Esophagus squamous epithelium (tissue), 5 donors: ENCODE measurements around the gene GSTM2. TPM values are rescaled to one million over a fixed set of nuclear protein-coding genes. Genes with fewer than 3 reads are reported as not detected.
A peak's percentile ranks its signal among the peaks of the same experiment; 100 is the strongest.

Source experiments
- DNase-seq: peaks from one replicate; lab custom pipeline; 2025; lab: John Stamatoyannopoulos, UW
- H3K27ac ChIP-seq, 4 donors: fragments of 200-600 bp; sonication (generic); one replicate each; pipeline ENCODE4 v1.5.1; 2016 to 2019; ENCODE audit warnings: mild to moderate bottlenecking in 1 of 4
- H3K27me3 ChIP-seq, 4 donors: fragments of 200-600 bp; sonication (generic); 1 replicate in 3 of 4; 2 replicates in 1 of 4; pipeline versions ENCODE4 v1.5.1 to v1.6.0; 2017 to 2021; ENCODE audit warnings: antibody characterized with exemption in 1 of 4
- H3K36me3 ChIP-seq, 3 donors: fragments of 200-600 bp; sonication (generic); one replicate each; pipeline ENCODE4 v1.5.1; 2016 to 2019
- H3K4me1 ChIP-seq, 3 donors: fragments of 200-600 bp; sonication (generic); one replicate each; pipeline ENCODE4 v1.5.1; 2017 to 2019
- H3K4me3 ChIP-seq, 4 donors: fragments of 200-600 bp; sonication (generic); 1 replicate in 3 of 4; 2 replicates in 1 of 4; pipeline ENCODE4 v1.5.1; 2016 to 2019; ENCODE audit warnings: mild to moderate bottlenecking in 2 of 4, moderate library complexity in 1 of 4
- H3K9me3 ChIP-seq, 3 donors: fragments of 200-600 bp; sonication (generic); one replicate each; pipeline ENCODE4 v1.5.1; 2016 to 2019
- CTCF ChIP-seq, 6 experiments: fragments of 450-650 bp in 4 of 6; fragments of 200-600 bp in 2 of 6; sonication (generic) in 2 of 6; IDR thresholded peaks; one replicate each; pipeline ENCODE4 v1.5.1; 2016 to 2019; ENCODE audit warnings: antibody characterized with exemption in 6 of 6, mild to moderate bottlenecking in 4 of 6, moderate library complexity in 4 of 6
- POLR2A ChIP-seq, 4 donors: fragments of 450-650 bp; IDR thresholded peaks; one replicate each; pipeline ENCODE4 v1.6.1; 2017; ENCODE audit warnings: antibody characterized with exemption in 4 of 4, mild to moderate bottlenecking in 4 of 4, moderate library complexity in 3 of 4
- WGBS, 2 donors: methylation state at CpG; one replicate each; pipeline ENCODE4 v1.1.5; 2018; 5-methylcytosine and 5-hydroxymethylcytosine counted together
- intact Hi-C: fragments of 100-400 bp; cut with DNase I; formaldehyde crosslinking; loops from one replicate; pipeline ENCODE4 v1.15.0; 2022
- total RNA-seq, 4 donors: library from RNA; depleted of rRNA; stranded (reverse); fragments of >200 nt; gene quantifications; one replicate each; pipeline ENCODE4 v1.1.0, GENCODE V29; 2016
- donor health status: DM: yes; HTN: yes; CAD: no.

GSTM2 gene
- total RNA-seq: 10 to 100 TPM; 17.8 to 87.9 (median 46.2) TPM

- Histone ChIP-seq H3K27ac (peak within 1 kb of the TSS; percentile 9 to 68 (median 66)), H3K36me3 (peaks cover 0 to 24% (median 0%) of the 10 kb centered on the region in 3 donors), H3K4me1 (peaks cover 12 to 22% (median 14%) of the 10 kb centered on the region in 3 donors), H3K9me3 (no peaks in the 10 kb centered on the region), H3K4me3 (peak within 1 kb of the TSS; percentile 39 to 79 (median 60)), H3K27me3 (no peaks in the 10 kb centered on the region)
- WGBS, 2 donors: 23 to 27% methylated on average over 9 of the region's 22 CpGs
- TF ChIP-seq POLR2A (IDR thresholded peaks at IDR 0.05) (peak in 1 of 4 donors; percentile 40), CTCF (IDR thresholded peaks at IDR 0.05) (no peak)
- peak; percentile 22 for DNase-seq
- intact Hi-C loops: no loop called here
Observed at GRCh38 chr1:109667452-109668122, at the start of gene GSTM2. Gene GSTM2, plus strand, starts transcription at chr1:109668057. Its CDS starts 59 bp downstream, at chr1:109668116.

- Histone ChIP-seq H3K9me3 (no peaks in the 10 kb centered on the region), H3K36me3 (no peaks in the 10 kb centered on the region), H3K4me1 (peaks cover 25 to 68% (median 30%) of the 10 kb centered on the region in 3 donors), H3K4me3 (peak overlapping the region; percentile 52 to 86 (median 63)), H3K27ac (peak overlapping the region; percentile 78 to 86 (median 83)), H3K27me3 (no peaks in the 10 kb centered on the region)
- TF ChIP-seq CTCF (IDR thresholded peaks at IDR 0.05): no peak
- intact Hi-C loops: no loop called here
- WGBS, 2 donors: 41 to 42% methylated on average over 8 to 9 of the region's 9 CpGs
- no peak for DNase-seq
Observed at GRCh38 chr1:109618661-109619575, 48.9 kb upstream of the GSTM2 start.

GRCh38 chr1:109619576-109620400, 48.1 kb upstream of the GSTM2 start, which contains the start of the genes AMPD2 and GNAT2:
Gene AMPD2, plus strand, starts transcription at chr1:109619837. Its CDS starts 1,339 bp downstream, at chr1:109621176.
Gene GNAT2, minus strand, starts transcription at chr1:109619616. Its CDS starts 6,746 bp downstream, at chr1:109612870.
- H3K4me1 ChIP-seq: peaks cover 33 to 77% (median 34%) of the 10 kb centered on the region in 3 donors
- TF ChIP-seq POLR2A (IDR thresholded peaks at IDR 0.05): peak in 2 of 4 donors; percentile 12 to 59
- no peak for TF ChIP-seq CTCF (IDR thresholded peaks at IDR 0.05)
- WGBS, 2 donors: 0% methylated on average over 10 of the region's 47 CpGs; no CpG with 5 or more reads in 1 of the 2 donors

GRCh38 chr1:109620401-109620791, 47.5 kb upstream of the GSTM2 start:
- Histone ChIP-seq H3K36me3 (no peaks in the 10 kb centered on the region), H3K27me3 (no peaks in the 10 kb centered on the region), H3K4me3 (peak overlapping the region; percentile 52 to 86 (median 63)), H3K4me1 (peaks cover 33 to 83% (median 34%) of the 10 kb centered on the region in 3 donors), H3K9me3 (no peaks in the 10 kb centered on the region), H3K27ac (peak overlapping the region; percentile 78 to 86 (median 83))
- TF ChIP-seq POLR2A (IDR thresholded peaks at IDR 0.05): no peak
- no peak for TF ChIP-seq CTCF (IDR thresholded peaks at IDR 0.05)
- WGBS, 2 donors: 0% methylated on average over 1 to 5 of the region's 9 CpGs
- no peak for DNase-seq
- intact Hi-C loops: no loop called here

More at GRCh38 chr1:109619576-109620400, 48.1 kb upstream of the GSTM2 start, which contains the start of the genes AMPD2 and GNAT2:
- intact Hi-C loops: no loop called here
- peak within 1 kb of the TSS; percentile 78 to 86 (median 83) for H3K27ac ChIP-seq
- H3K27me3 ChIP-seq: no peaks in the 10 kb centered on the region
- peak within 1 kb of the TSS; percentile 52 to 86 (median 63) for H3K4me3 ChIP-seq
- no peak for DNase-seq
- no peaks in the 10 kb centered on the region for H3K36me3 ChIP-seq
- no peaks in the 10 kb centered on the region for H3K9me3 ChIP-seq
